HG03135 (cell line): ENCODE results near the gene ARID3C.
"Not testable (repeated sequence)": the region's sequence is repeated elsewhere in the genome, so short reads cannot be mapped to it uniquely, and the experiment has no call there.

Experiments used
- ATAC-seq: cut with Tn5 transposase; IDR thresholded peaks from one replicate; pipeline ENCODE4 v1.9.1; 2021; ENCODE audit warnings: mild to moderate bottlenecking, moderate library complexity; ENCODE audit not compliant: unreplicated experiment

ARID3C gene

GRCh38 chr9:34653151-34654072 is 24.5 kb upstream of the ARID3C start:
- no peak for ATAC-seq

DNA sequence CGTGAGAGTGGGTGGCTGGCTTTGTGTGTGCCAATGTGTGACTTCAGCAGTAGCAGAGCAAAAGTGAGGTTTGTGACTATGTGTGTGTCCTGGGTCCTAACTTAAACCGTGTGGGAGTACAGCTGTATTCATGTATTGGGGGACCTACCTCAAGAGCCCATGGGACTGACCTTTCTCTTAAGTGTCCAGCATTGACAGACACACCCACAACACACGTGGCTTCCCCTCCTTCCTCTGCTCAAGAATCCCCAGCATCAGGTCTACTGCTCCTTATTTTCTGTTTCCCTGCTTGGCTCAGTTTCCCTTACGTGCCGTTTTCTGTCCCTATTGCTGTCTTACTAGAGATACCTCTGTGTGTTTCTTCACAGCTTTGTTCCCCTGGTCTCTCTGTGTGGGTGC is 23.7 kb upstream of the ARID3C start:
- ATAC-seq: no peak

GRCh38 chr9:34651876-34652601 is 23.2 kb upstream of the ARID3C start, which contains the start of gene IL11RA:
TSS of gene IL11RA (plus strand) at chr9:34652185. CDS start at chr9:34655218, 3,033 bp downstream.
- no peak for ATAC-seq

DNA sequence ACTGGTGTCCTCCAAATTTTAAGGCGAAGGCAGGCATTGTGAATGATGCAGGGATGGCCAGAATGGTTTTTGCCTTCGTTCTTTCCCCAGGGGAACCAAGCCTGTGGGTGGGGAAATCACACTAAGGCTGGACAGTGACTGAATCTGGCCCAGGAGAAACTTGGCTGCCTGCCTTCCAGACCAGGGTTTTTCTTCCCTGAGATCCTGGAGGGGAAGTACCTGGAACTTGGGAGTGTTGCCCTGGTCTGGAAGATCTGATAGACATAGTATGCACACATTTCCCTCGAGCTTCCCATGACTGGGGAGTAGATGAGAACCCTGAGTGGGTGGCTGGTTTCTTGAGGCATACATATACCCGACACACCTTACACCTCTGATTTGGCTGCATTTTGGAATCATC is 22.5 kb upstream of the ARID3C start:
- ATAC-seq: no peak

DNA sequence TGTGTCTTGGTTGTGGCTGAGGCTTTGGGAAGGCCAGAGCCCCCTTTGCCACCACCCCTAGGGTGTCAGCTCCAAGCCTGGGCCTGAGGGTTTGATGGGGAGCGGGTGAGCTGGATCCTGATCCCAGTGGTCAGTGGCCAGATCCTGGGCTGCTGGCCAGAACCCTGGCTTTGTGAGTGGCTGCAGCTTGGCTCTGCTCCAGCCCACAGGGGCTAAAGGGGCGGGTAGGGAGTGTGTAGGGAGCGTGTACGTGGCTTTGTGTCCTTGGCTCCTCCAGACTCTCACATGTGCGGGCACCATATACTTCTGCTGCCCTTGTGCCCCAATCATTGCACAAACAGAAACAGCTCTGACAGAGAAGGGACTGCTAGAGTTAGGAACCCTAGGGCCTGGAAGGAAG is 21.9 kb upstream of the ARID3C start:
- no peak for ATAC-seq

GRCh38 chr9:34648673-34649072 is 19.8 kb upstream of the ARID3C start:
- no peak for ATAC-seq

- ATAC-seq: no peak
These were observed 18.8 kb upstream of the ARID3C start for GRCh38 chr9:34647651-34648050.

DNA sequence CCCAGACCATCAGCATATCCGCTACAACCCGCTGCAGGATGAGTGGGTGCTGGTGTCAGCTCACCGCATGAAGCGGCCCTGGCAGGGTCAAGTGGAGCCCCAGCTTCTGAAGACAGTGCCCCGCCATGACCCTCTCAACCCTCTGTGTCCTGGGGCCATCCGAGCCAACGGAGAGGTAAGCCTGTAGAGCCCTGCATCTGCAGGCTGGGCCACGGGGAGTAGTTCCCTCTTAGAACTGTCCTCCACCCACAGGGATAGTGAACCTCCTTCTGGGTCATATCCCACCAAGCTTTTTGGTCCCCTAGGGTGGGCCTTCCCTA is 18.2 kb upstream of the ARID3C start:
- no peak for ATAC-seq

DNA sequence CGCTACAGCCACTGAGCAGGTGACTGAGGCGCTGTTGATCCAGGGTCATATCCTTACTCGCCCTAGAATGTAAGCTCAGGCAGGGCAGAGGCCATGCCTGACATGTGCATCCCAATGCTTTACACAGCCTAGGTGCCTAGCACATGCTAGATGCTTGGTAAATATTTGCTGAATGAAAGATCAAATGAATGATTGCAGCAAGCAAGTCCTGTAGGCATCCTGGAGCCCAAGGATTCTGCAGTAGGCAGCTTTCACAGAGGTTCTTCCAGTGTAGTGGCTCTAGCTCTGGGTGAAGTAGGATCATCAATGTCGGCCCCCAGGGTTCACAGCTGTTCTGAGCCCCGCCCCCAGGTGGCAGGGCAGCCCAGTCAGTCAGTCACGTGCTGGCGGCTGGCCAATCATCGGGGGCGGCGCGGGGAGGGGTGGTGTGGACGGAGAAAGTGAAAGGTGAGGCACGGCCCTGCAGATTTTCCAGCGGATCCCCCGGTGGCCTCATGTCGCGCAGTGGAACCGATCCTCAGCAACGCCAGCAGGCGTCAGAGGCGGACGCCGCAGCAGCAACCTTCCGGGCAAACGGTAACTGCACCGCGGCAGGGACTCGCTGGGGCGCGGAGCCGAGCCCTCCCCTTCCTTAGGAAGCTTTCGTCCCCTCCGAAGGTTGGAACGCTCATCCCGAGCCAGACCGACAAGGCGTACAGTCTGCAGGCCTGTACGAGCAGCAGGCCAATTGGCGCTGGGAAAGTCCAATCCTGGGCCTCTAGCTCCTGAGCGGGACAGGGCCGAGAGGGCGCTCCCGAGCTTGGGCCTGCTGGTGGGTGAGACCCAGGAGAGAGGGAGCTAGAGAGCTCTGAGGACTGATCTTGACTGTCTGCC is 17.6 kb upstream of the ARID3C start, which contains the start of gene GALT:
Gene GALT, plus strand, starts transcription at position 465 of the 873 bp plus-strand sequence. Its CDS starts 30 bp downstream, at position 495.
- ATAC-seq: peak; percentile 85

DNA sequence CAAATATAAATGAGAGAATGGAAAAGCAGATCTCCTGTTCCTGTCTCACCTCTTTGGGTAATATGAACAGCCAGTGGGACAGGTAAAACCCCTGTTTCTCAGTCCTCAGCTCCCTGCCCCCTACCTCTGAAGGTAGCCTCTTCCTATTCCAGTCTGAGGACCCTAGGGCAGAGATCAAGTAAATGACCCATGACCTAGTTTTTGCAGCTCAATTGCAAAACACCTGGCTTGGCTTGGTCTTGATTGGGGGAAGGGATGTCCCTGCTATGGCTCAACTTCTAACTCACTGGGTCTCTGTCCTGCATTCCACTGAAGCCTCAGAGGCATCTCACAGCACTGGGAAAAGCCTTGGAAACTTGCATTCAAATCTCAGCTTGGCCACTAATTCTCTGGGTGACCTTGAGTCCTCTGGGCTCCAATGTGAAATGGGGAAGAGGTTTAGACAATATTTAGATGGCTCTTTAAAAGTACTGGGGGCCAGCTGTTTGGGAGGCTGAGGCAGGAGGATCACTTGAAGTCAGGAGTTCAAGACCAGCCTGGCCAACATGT is 16.0 kb upstream of the ARID3C start:
- no peak for ATAC-seq

DNA sequence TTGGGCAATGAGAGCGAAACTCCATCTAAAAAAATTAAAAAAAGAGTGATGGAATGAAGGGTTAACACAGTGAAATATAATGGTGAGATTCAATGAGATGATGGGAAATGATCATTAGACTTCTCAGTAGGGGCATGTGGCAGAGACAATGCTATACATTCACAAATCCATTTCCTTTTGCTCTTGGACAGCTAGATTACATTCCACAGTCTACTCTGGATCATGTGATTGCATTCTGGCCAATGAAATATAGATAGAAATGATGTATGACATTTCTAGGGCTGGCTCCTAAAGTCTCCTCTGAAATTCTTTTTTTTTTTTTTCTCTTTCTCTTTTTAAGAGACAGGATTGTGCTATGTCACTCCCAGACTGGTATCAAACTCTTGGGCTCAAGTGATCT is 13.8 kb upstream of the ARID3C start:
- ATAC-seq: no peak

DNA sequence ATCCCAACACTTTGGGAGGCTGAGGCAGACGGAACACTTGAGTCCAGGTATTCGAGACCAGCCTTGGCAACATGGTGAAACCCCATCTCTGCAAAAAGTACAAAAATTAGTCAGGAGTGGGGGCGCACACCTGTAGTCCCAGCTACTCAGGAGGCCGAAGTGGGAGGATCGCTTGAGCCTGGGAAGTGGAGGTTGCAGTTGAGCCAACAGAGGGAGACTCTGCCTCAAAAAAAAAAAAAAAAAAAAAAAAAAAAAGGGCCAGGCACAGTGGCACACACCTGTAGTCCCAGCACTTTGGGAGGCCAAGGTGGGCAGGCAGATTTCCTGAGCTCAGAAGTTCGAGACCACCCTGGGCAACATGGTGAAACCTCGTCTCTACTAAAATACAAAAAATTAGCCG is 10.5 kb upstream of the ARID3C start:
- ATAC-seq: not testable (repeated sequence)

- no peak for ATAC-seq
These were observed 9.2 kb upstream of the ARID3C start for GRCh38 chr9:34638138-34638445.

- ATAC-seq: peak; percentile 86
These were observed 8.7 kb upstream of the ARID3C start, which contains the start of gene SIGMAR1 for GRCh38 chr9:34637356-34638137. TSS of gene SIGMAR1 (minus strand) at chr9:34637787. CDS start at chr9:34637697, 90 bp downstream.

DNA sequence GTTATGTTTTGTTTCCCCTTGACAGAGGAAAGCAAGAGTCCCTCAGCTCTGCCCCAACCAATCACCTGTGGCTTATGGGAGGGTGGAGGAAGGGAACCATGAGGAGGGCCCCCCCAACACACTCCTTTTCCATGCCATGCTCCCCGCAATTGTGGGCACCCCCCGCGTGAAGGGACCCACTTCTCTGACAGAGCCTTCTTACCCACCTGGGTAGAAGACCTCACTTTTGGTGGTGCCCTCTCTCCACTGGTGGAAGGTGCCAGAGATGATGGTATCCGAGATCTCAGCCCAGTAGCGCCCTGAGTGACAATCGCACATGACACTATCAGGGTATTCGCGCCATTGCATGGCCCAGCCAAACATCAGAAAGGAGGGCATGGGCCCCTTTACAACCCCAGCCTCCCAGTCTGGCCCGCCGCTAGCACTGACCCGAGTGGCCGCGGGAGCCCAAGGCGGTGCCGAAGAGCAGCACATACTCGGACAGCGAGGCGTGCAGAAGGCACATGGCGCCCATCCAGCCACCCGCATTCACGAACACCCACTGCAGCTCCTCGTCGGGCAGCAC is 8.0 kb upstream of the ARID3C start:
- no peak for ATAC-seq

DNA sequence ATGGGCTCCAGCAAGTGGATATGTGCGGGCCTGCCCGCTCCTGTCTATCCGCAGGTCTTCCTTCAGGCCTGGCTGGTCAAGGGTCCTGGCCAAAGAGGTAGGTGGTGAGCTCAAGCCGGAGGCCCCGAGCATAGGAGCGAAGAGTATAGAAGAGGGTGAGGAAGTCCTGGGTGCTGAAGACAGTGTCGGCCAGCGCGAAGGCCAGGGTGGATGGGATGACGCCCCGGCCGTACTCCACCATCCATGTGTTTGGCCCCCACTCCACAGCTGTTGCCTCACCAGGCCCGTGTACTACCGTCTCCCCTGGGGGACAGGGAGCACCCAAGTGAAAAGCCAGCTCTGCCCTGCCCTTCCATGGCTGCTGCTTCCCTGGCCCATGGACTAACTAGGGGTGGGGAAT is 6.7 kb upstream of the ARID3C start:
- no peak for ATAC-seq

DNA sequence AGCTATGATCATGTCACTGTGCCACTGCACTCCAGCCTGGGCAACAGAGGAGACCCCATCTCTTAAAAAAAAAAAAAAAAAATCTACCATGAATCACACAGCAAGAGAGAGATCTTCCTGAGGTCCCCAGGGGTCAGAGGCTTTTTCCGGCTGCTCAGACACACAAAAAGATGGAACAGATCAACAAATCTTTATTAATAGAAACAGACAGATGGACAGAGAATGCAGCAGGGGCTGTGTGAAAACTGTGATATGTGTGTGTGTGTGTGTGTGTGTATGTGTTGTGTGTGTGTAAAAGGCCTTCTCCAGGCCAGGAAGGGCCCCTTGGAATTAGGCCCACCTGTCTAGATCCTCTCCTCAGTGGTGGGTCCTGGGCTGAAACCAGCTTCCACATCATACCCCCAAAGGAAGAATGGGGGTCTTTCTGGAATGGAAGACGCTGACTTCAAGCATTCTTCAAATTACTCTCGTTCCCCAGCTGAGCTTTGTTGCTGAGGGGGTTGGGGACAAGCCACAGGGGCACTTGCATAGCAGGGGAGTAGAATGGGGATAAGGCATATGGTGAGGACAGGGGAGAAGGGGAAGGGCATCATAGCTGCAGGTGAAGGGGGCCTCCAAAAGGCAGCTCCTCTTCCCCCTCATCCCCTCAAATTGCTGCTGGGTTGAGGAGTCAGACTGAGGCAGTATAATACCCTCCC is 5.8 kb upstream of the ARID3C start:
- ATAC-seq: no peak

DNA sequence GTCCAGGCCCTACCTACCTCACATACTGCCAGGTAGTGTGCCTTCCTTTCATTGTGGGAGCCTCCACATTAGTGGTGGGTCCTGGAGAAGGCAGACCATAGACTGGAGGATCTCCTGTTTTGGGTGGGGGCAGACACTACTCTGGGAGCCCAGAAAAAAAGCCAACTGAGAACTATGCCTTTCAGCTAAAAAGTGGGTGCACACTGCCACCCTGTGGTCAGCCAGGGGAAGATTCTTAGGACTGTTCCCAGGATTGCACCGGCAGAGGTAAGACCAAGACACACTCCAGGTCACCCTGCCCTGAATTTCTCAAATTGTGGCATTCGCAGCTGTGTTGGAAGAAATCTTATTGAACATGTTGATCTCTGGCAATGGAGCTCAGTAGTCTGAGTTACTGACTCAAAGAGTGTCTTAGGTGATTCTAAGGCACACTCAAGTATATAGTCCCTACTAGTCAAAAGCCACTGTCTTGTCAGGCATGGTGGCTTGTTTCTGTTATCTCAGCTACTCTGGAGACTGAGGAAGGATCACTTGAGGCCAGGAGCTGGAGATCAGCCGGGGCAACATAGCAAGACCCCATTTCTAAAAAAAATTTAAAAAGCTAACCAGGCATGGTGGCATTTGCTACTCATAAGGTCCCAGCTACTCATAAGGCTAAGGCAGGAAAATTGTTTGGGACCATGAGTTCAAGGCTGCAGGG is 5.1 kb upstream of the ARID3C start:
- no peak for ATAC-seq

GRCh38 chr9:34633166-34633565 is 4.3 kb upstream of the ARID3C start:
- ATAC-seq: no peak
